LoVo (cell line): ENCODE data around the gene ARHGAP28.
"Not testable (repeated sequence)": the region's sequence is repeated elsewhere in the genome, so short reads cannot be mapped to it uniquely, and the experiment has no call there.

Experiments used
- DNase-seq: peaks from one replicate; pipeline ENCODE4 v3.0.0-alpha.2; 2016; ENCODE audit warnings: low spot score

ARHGAP28 gene

GRCh38 chr18:6776188-6776587 lies 46.7 kb downstream of the ARHGAP28 start:
- DNase-seq: no peak

GRCh38 chr18:6777509-6777908 lies 48.0 kb downstream of the ARHGAP28 start:
- no peak for DNase-seq

GRCh38 chr18:6778459-6779247 lies 49.1 kb downstream of the ARHGAP28 start:
- DNase-seq: no peak

DNA sequence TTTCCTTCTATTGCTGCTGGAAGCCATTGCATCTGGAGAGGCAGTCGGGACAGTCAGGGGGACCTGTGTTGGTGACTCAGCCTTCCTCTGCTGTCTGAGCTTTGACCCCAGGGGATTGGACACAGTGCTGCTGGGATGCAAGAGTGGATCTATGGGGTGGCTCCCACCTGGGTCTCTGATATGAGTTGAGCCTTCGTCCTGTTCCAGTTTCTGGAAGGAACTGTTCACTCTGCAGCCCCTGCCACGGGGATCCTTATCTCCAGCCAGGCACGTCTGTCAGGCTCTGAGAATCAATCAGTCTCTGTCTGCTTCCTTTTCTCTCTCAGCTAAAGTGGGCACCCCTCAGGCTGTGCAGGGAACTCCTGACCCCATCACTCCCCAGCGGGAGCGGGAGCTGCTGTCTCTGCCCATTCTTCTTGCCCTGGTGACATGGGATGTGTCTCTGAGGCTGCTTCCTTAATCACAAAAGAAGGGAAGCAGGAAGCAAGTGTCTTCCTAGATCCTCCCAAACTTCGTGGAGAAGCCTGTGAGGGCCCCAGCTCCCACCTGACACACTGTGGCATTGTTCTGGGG lies 51.7 kb downstream of the ARHGAP28 start:
- DNase-seq: no peak

- DNase-seq: no peak
Measured at GRCh38 chr18:6781796-6782195, 52.3 kb downstream of the ARHGAP28 start.

- no peak for DNase-seq
Measured at GRCh38 chr18:6782861-6783260, 53.3 kb downstream of the ARHGAP28 start.

DNA sequence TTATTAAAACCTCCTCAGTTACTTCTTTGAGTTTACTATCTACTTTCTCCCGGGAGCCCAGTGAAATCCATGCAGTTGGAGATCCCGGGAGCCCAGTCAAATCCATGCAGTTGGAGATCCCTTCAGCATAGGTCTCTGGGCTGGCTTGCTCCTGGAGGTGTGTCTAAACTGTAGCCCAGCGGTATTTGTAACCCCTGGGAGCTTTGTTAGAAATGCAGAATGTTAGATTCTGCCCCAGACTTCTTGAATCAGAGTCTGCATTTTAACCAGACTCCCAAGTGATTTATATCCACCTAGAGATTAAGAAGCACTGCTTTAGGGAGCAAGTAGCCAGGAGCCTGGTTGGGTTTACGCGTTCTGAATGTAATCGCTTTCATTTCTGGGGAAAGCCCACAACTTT lies 54.5 kb downstream of the ARHGAP28 start:
- no peak for DNase-seq

DNA sequence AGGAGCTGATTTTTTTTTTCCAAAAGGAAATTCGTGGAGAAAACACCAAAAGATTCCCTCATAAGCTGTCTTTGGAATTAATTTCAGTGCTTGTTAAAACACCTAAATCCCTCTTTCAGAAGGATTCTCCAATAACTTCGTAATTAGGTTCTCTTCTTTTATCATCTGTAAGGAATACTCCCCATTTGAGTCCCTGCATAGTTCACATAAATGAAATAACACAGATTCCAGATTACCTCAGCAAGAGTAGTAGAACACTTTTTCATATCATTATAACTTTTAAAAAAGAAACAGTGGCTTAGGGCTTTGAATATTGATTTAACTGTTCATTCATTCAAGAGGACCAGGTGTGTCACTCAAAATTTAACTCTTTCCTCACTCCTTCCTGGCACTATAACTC lies 55.5 kb downstream of the ARHGAP28 start:
- DNase-seq: no peak

DNA sequence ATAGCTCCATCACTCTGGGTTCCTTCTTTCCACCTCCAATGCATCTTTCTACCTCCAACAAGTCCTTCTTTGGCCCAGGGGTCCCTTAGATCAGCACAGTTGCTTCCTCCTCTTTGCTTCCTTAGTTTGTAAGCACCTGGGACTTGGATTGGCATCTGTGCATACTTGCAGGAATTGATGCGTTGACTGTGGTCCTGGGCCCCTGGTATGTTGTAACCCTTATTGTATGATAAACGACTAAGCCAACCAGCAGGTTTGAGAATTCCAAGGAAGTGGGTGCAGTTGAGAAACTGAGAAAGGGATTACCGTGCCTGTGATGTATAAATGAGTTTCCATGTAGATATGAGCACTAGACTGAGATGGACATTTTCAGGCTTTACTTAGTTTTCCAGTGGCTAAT lies 55.9 kb downstream of the ARHGAP28 start:
- no peak for DNase-seq

- DNase-seq: no peak
Measured at GRCh38 chr18:6792391-6792790, 62.9 kb downstream of the ARHGAP28 start.

DNA sequence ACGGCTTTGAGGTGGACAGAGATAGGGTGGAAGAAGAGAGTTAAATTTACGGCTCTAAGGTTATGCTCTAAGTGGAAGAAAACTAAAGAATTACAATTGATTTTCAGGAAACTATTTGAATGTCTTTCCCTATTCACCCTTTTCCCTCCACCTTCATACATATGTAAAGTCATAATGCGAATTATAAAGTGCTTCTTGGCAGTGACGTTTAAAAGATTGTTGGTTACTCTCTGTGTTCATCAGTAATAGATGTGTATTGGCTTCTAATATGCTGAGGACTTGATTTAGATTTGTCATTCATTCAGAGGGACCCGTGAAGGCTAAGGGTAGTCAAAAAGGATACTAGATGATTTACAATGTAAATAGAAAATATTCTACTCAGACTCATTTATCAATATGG lies 63.9 kb downstream of the ARHGAP28 start:
- DNase-seq: no peak

DNA sequence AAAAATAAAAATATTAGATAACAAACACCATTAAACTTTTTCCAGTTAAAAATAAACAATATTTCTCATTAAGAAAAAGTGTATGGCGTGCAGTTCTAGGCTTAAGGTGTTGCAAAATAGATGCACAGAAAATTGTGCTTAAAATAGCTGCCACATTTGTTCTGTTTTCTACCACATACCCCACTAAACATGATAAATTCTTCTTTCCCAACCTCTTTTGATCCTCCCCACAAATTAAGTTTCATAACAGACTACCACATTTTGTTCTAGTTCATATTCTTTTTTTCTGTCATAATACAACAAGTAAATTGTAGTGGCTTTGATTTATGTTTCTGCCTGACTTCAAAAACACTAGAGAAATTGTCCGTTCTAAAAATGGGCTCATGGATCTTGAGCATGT lies 64.5 kb downstream of the ARHGAP28 start:
- DNase-seq: no peak

DNA sequence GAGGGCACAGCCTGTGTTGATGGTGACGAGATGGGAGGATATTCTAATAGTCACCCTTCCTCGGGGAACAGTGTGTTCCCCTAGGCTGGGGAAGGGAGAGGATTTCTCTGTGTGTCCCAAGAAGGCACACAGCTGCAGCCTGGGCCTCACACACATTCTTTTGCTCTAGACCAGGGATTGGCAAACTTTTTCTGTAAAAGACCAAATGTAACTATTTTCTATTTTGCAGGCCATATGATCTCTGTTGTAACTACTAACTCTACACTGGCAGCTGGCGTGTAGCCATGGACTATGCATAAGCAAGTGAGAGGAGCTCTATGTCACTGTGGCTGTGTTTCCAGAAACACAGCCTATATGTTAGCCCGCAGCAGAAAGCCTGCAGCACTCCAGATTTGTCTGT lies 65.8 kb downstream of the ARHGAP28 start:
- DNase-seq: no peak

DNA sequence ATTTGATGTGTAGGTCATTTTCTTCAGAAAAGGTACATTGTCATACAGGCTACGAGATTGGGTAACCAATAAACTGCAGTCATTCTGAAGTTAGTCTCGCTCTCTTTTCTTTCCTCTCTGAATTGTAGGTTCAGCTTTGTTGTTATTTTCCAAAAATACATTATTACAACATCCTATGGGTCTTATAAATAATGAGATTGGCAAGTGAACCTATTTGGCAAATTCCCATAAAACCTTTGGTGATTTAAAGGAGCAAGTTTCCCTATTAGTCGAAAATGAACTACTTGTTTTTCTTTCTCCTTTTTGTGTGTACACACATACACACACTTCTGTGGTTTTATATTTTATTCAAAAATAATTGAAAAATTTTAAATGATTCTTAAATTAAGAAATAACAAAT lies 67.0 kb downstream of the ARHGAP28 start:
- no peak for DNase-seq

GRCh38 chr18:6797171-6797570 lies 67.7 kb downstream of the ARHGAP28 start:
- no peak for DNase-seq

DNA sequence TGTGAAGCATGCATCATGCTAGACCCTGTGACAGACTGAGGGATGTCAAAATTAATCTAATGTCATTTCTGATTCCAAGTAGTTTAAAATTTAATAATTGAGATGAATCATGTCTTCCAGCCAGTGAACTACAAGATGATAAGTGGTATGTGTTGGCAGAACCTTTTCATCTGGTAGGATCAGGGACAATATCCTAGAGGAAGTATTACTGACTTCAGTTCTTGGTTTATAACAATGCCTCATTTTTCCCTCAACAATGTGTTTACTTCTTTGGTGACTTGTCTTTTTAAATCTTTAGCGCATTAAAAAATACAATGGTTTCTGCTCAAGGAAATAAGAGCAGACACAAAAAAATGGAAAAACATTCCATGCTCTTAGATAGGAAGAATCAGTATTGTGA lies 69.4 kb downstream of the ARHGAP28 start:
- DNase-seq: no peak

GRCh38 chr18:6800309-6800708 lies 70.8 kb downstream of the ARHGAP28 start:
- DNase-seq: not testable (repeated sequence)

- DNase-seq: no peak
Measured at GRCh38 chr18:6807515-6808257, 78.2 kb downstream of the ARHGAP28 start.

DNA sequence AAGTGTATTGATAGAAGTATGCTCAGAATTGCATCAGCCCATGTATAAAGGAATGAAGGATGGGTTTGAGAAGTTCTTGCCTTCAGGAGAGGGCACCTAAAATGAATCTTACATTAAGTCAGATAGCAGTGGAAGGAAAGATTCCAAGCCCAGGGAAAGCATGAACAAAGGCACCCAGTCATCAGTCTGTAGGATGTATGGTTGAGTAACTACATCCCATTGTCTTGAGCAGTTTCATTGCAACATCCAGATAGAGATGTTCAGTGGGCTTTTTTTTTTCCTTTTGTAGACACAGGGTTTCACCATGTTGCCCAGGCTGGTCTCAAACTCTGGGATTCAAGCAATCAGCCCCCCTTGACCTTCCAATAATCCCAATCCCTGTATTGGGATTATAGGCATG lies 80.7 kb downstream of the ARHGAP28 start:
- DNase-seq: no peak

DNA sequence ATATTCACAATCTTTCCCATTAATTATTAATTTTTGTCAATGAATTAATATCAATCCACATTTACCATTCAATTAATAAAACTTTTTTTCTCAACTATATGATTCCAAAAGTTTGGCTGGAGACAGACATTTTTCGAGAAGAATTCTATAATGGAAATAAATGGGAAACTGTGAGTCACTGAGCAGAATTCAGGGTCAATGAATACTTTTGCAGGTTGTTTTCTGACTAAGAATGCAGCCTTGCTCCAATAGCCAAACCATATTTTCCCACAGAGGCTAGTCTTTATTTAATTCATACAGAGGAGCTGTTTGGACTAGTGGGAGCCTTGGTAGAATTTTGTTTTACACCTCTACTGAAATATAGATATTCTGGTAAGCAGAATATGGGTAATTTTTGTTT lies 82.3 kb downstream of the ARHGAP28 start:
- no peak for DNase-seq

- no peak for DNase-seq
Measured at GRCh38 chr18:6814882-6815425, 85.4 kb downstream of the ARHGAP28 start.

- DNase-seq: no peak
Measured at GRCh38 chr18:6816154-6816553, 86.6 kb downstream of the ARHGAP28 start.

GRCh38 chr18:6819332-6819731 lies 89.8 kb downstream of the ARHGAP28 start:
- no peak for DNase-seq
